HEK293T (cell line): Measurements from ENCODE around the gene ZNRF3.
"Not testable (repeated sequence)": the region's sequence is repeated elsewhere in the genome, so short reads cannot be mapped to it uniquely, and the experiment has no call there.

Source experiments
- FOXA1 ChIP-seq: fragments of 450-650 bp; IDR thresholded peaks from 2 replicates; pipeline ENCODE4 v1.6.1; 2016; ENCODE audit warnings: mild to moderate bottlenecking
- FOXM1 ChIP-seq: fragments of 450-650 bp; IDR thresholded peaks from 2 replicates; pipeline ENCODE4 v1.6.1; 2017; ENCODE audit warnings: mild to moderate bottlenecking, borderline replicate concordance

DNA sequence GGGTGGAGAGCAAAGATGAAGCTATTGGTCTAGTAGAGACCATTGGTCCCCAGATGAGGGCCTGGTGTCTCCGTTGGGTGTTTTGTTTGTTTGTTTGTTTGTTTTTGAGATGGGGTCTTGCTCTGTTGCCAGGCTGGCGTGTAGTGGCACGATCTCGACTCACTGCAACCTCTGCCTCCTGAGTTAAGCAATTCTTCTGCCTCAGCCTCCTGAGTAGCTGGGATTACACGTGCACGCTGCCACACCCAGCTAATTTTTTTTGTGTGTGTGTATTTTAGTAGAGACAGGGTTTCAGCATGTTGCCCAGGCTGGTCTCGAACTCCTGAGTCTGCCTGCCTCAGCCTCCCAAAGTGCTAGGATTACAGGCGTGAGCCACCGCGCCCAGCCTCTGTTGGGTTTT, 25.4 kb downstream of the ZNRF3 start:
- TF ChIP-seq FOXA1, FOXM1: not testable (repeated sequence)
